GM23338 (cell line): ENCODE measurements around the gene MAN1A2. TPM values are rescaled to one million over a fixed set of nuclear protein-coding genes. Genes with fewer than 3 reads are reported as not detected.
"Not testable (repeated sequence)": the region's sequence is repeated elsewhere in the genome, so short reads cannot be mapped to it uniquely, and the experiment has no call there.

Experiments used
- ATAC-seq: fragments of 200-7000 bp; cut with Tn5 transposase; 3 replicates; pipeline ENCODE4 v1.9.1; 2020
- DNase-seq: peaks from one replicate; pipeline ENCODE4 v3.0.0-alpha.2; 2015; ENCODE audit warnings: low spot score
- H2AFZ ChIP-seq: fragments of 200-600 bp; sonication (generic); 2 replicates; pipeline ENCODE4 v1.8.0; 2016; ENCODE audit warnings: antibody characterized with exemption, mild to moderate bottlenecking, moderate library complexity
- H3F3A ChIP-seq: fragments of 200-600 bp; sonication (generic); replicated peaks from 2 replicates; pipeline ENCODE4 v1.8.0; 2017; ENCODE audit warnings: antibody characterized with exemption, mixed run types, low read depth
- H3K27ac ChIP-seq: fragments of 200-600 bp; sonication (generic); 2 replicates; pipeline ENCODE4 v1.6.1; 2016; ENCODE audit warnings: low read depth
- H3K27me3 ChIP-seq: fragments of 200-600 bp; sonication (generic); 2 replicates; pipeline ENCODE4 v1.8.0; 2016; ENCODE audit warnings: mild to moderate bottlenecking, mixed run types, moderate library complexity; ENCODE audit not compliant: insufficient read depth
- H3K36me3 ChIP-seq: fragments of 200-600 bp; sonication (generic); 2 replicates; pipeline ENCODE4 v1.8.0; 2016; ENCODE audit warnings: mild to moderate bottlenecking; ENCODE audit not compliant: insufficient read depth
- H3K4me1 ChIP-seq: fragments of 200-600 bp; sonication (generic); 2 replicates; pipeline ENCODE4 v1.8.0; 2016; ENCODE audit warnings: mild to moderate bottlenecking, moderate library complexity; ENCODE audit not compliant: insufficient read depth
- H3K4me2 ChIP-seq: fragments of 200-600 bp; sonication (generic); 2 replicates; pipeline ENCODE4 v1.7.1; 2017; ENCODE audit warnings: mixed run types
- H3K4me3 ChIP-seq: fragments of 200-600 bp; sonication (generic); 2 replicates; pipeline ENCODE4 v1.6.1; 2016; ENCODE audit warnings: mixed run types
- H3K79me2 ChIP-seq: fragments of 200-600 bp; sonication (generic); replicated peaks from 2 replicates; pipeline ENCODE4 v1.8.0; 2017; ENCODE audit warnings: mild to moderate bottlenecking; ENCODE audit not compliant: insufficient read depth
- H3K9me2 ChIP-seq: fragments of 200-600 bp; sonication (generic); 2 replicates; pipeline ENCODE4 v1.8.0; 2017; ENCODE audit not compliant: insufficient read depth
- H4K20me1 ChIP-seq: fragments of 200-600 bp; sonication (generic); replicated peaks from 2 replicates; pipeline ENCODE4 v1.8.0; 2017; ENCODE audit warnings: mild to moderate bottlenecking; ENCODE audit not compliant: insufficient read depth
- H3K27ac Mint-ChIP-seq: 2 replicates; pipeline ENCODE4 v1.8.0; 2020; ENCODE audit warnings: inconsistent platforms, mild to moderate bottlenecking, moderate library complexity, mixed read lengths
- H3K27me3 Mint-ChIP-seq: 3 replicates; pipeline ENCODE4 v1.8.0; 2022; ENCODE audit warnings: low read depth, mild to moderate bottlenecking, moderate library complexity, mixed read lengths, inconsistent platforms; ENCODE audit not compliant: insufficient read depth, poor library complexity
- H3K36me3 Mint-ChIP-seq: 3 replicates; pipeline ENCODE4 v1.8.0; 2021; ENCODE audit warnings: low read depth, mild to moderate bottlenecking, inconsistent platforms, moderate library complexity, mixed read lengths
- H3K4me1 Mint-ChIP-seq: 3 replicates; pipeline ENCODE4 v1.8.0; 2020; ENCODE audit warnings: mild to moderate bottlenecking, inconsistent platforms, mixed read lengths
- H3K4me3 Mint-ChIP-seq: 3 replicates; pipeline ENCODE4 v1.8.0; 2021; ENCODE audit warnings: moderate library complexity, mild to moderate bottlenecking, inconsistent platforms, mixed read lengths
- H3K9me3 Mint-ChIP-seq: 3 replicates; pipeline ENCODE4 v1.8.0; 2020; ENCODE audit warnings: moderate library complexity, mild to moderate bottlenecking, inconsistent platforms, mixed read lengths
- CREB1 ChIP-seq: fragments of 250-450 bp; sonication (Bioruptor Pico); IDR thresholded peaks from 2 replicates; pipeline ENCODE4 v1.5.0; 2020; ENCODE audit warnings: low read depth, mild to moderate bottlenecking, moderate library complexity
- CTCF ChIP-seq, 2 experiments: fragments of 200-600 bp in 1 of 2; sonication (generic) in 1 of 2; conservative IDR thresholded peaks; 2 replicates each; pipeline versions ENCODE4 v1.5.1 to v1.6.1; 2016 to 2017; ENCODE audit warnings: antibody characterized with exemption in 2 of 2, low read depth in 2 of 2, mild to moderate bottlenecking in 2 of 2, moderate library complexity in 1 of 2
- ETS1 ChIP-seq: IDR thresholded peaks from 2 replicates; pipeline ENCODE4 v1.6.1; 2016; ENCODE audit warnings: antibody characterized with exemption
- EZH2 ChIP-seq: fragments of 200-600 bp; sonication (generic); IDR thresholded peaks from one replicate; pipeline ENCODE4 v1.8.0; 2017; ENCODE audit warnings: antibody characterized with exemption, mild to moderate bottlenecking, low read depth; ENCODE audit not compliant: unreplicated experiment
- NANOG ChIP-seq: IDR thresholded peaks from 2 replicates; pipeline ENCODE4 v1.6.1; 2016; ENCODE audit warnings: antibody characterized with exemption, borderline replicate concordance
- POLR2AphosphoS5 ChIP-seq: IDR thresholded peaks from 2 replicates; pipeline ENCODE4 v1.6.1; 2016; ENCODE audit warnings: antibody characterized with exemption, low read depth
- STAT1 ChIP-seq: IDR thresholded peaks from one replicate; pipeline ENCODE4 v1.6.1; 2016; ENCODE audit warnings: antibody characterized with exemption; ENCODE audit not compliant: unreplicated experiment
- ZNF114 ChIP-seq: fragments of 250-450 bp; sonication (Bioruptor Pico); IDR thresholded peaks from 2 replicates; pipeline ENCODE4 v1.5.0; 2020; ENCODE audit warnings: mild to moderate bottlenecking, moderate library complexity
- polyA plus RNA-seq: library from polyadenylated mRNA; unstranded; fragments of >200 nt; fragmentation: Nextera tagmentation; extraction: Ambion mirVana; gene quantifications from 2 replicates; pipeline ENCODE4 v1.2.1, GENCODE V29; 2016
- total RNA-seq: library from RNA; depleted of rRNA; stranded (reverse); fragments of >200 nt; shearing (Covaris generic); gene quantifications from 2 replicates; pipeline ENCODE4 v1.2.3, GENCODE V29; 2014

The MAN1A2 gene
- total and polyA plus RNA-seq, 2 experiments from 2014 or later = 18.6 to 22.2 TPM

GRCh38 chr1:117558451-117558850 is 191.2 kb downstream of the MAN1A2 start:
- not testable (repeated sequence) for H3K27me3 ChIP-seq, H3K79me2 ChIP-seq, H3K27ac Mint-ChIP-seq, H3K4me1 ChIP-seq, H2AFZ ChIP-seq, H3K4me3 Mint-ChIP-seq, H3K27me3 Mint-ChIP-seq, H3K9me2 ChIP-seq, H3F3A ChIP-seq, H3K4me3 ChIP-seq, H3K36me3 ChIP-seq, H4K20me1 ChIP-seq, H3K4me2 ChIP-seq, H3K27ac ChIP-seq, H3K4me1 Mint-ChIP-seq, ATAC-seq, DNase-seq
- H3K36me3 Mint-ChIP-seq = peaks cover 13% of the 10 kb centered on the region
- peaks cover 33% of the 10 kb centered on the region for H3K9me3 Mint-ChIP-seq

GRCh38 chr1:117559139-117559538 is 191.9 kb downstream of the MAN1A2 start:
- Mint-ChIP-seq H3K27ac (no peak overlapping the region), H3K4me1 (peaks cover 2% of the 10 kb centered on the region; the same call in 1 of the 3 replicates), H3K27me3 (peaks cover 2% of the 10 kb centered on the region), H3K4me3 (no peak overlapping the region), H3K36me3 (peaks cover 13% of the 10 kb centered on the region), H3K9me3 (peaks cover 33% of the 10 kb centered on the region)
- ATAC-seq = no peak
- no peak overlapping the region for H3K27ac ChIP-seq
- H3K4me3 ChIP-seq = no peak overlapping the region
- H3K9me2 ChIP-seq = no peaks in the 10 kb centered on the region; the same call in 1 of the 2 replicates
- no peaks in the 10 kb centered on the region for H4K20me1 ChIP-seq
- H3K4me2 ChIP-seq = no peak overlapping the region
- H3K4me1 ChIP-seq = no peaks in the 10 kb centered on the region
- DNase-seq = no peak
- H2AFZ ChIP-seq = no peak overlapping the region
- H3F3A ChIP-seq = no peaks in the 10 kb centered on the region
- no peaks in the 10 kb centered on the region for H3K27me3 ChIP-seq
- H3K36me3 ChIP-seq = no peaks in the 10 kb centered on the region
- no peak for TF ChIP-seq ETS1
- H3K79me2 ChIP-seq = no peaks in the 10 kb centered on the region

- H3K27ac ChIP-seq = no peak overlapping the region
- no peaks in the 10 kb centered on the region for H3K79me2 ChIP-seq
- H3K4me3 Mint-ChIP-seq = no peak overlapping the region
- no peak overlapping the region for H3K27ac Mint-ChIP-seq
- H3K4me3 ChIP-seq = no peak overlapping the region
- DNase-seq = no peak
- no peaks in the 10 kb centered on the region for H3F3A ChIP-seq
- H3K4me1 ChIP-seq = no peaks in the 10 kb centered on the region
- no peak for ATAC-seq
- H3K36me3 ChIP-seq = no peaks in the 10 kb centered on the region
- H4K20me1 ChIP-seq = no peaks in the 10 kb centered on the region
- H3K9me3 Mint-ChIP-seq = peaks cover 27% of the 10 kb centered on the region
- no peak overlapping the region for H2AFZ ChIP-seq
- peaks cover 2% of the 10 kb centered on the region; the same call in 1 of the 3 replicates for H3K4me1 Mint-ChIP-seq
- peaks cover 4% of the 10 kb centered on the region for H3K27me3 Mint-ChIP-seq
- H3K36me3 Mint-ChIP-seq = peaks cover 13% of the 10 kb centered on the region
- no peaks in the 10 kb centered on the region; the same call in 1 of the 2 replicates for H3K9me2 ChIP-seq
- H3K27me3 ChIP-seq = no peaks in the 10 kb centered on the region
- H3K4me2 ChIP-seq = no peak overlapping the region
- TF ChIP-seq POLR2AphosphoS5 (no peak), NANOG (no peak), STAT1 (no peak), EZH2 (no peak), ZNF114 (no peak), CTCF (conservative IDR thresholded peaks at IDR 0.05; ENCODE audit: low read depth in 2 of 2) (no peak), CREB1 (CRISPR knock-in tag) (no peak), ETS1 (no peak)
Measured at GRCh38 chr1:117559985-117560384, 192.7 kb downstream of the MAN1A2 start.
